GM23248 (cell line): ENCODE data around the gene ADCY5. TPM values are rescaled to one million over a fixed set of nuclear protein-coding genes. Genes with fewer than 3 reads are reported as not detected.

Source experiments
- DNase-seq: peaks from one replicate; pipeline ENCODE4 v3.0.0-alpha.2; 2015
- H2AFZ ChIP-seq: fragments of 200-600 bp; sonication (generic); 2 replicates; pipeline ENCODE4 v1.6.1; 2016; ENCODE audit warnings: antibody characterized with exemption
- H3F3A ChIP-seq: fragments of 200-600 bp; sonication (generic); 2 replicates; pipeline ENCODE4 v1.6.1; 2016; ENCODE audit warnings: mild to moderate bottlenecking, antibody characterized with exemption, mixed run types; ENCODE audit not compliant: insufficient read depth
- H3K27ac ChIP-seq: fragments of 200-600 bp; sonication (generic); 2 replicates; pipeline ENCODE4 v1.5.1; 2016; ENCODE audit warnings: mild to moderate bottlenecking
- H3K27me3 ChIP-seq: fragments of 200-600 bp; sonication (generic); replicated peaks from 2 replicates; pipeline ENCODE4 v1.6.1; 2016; ENCODE audit warnings: mild to moderate bottlenecking; ENCODE audit not compliant: insufficient read depth
- H3K36me3 ChIP-seq: fragments of 200-600 bp; sonication (generic); 2 replicates; pipeline ENCODE4 v1.6.1; 2016; ENCODE audit warnings: low read depth, mild to moderate bottlenecking
- H3K4me1 ChIP-seq: fragments of 200-600 bp; sonication (generic); 2 replicates; pipeline ENCODE4 v1.6.1; 2016; ENCODE audit warnings: mild to moderate bottlenecking; ENCODE audit not compliant: insufficient read depth
- H3K4me2 ChIP-seq: fragments of 200-600 bp; sonication (generic); one replicate; pipeline ENCODE4 v1.6.1; 2016; ENCODE audit warnings: mild to moderate bottlenecking; ENCODE audit not compliant: unreplicated experiment
- H3K4me3 ChIP-seq: fragments of 200-600 bp; sonication (generic); 2 replicates; pipeline ENCODE4 v1.5.1; 2016; ENCODE audit warnings: mild to moderate bottlenecking
- H3K79me2 ChIP-seq: fragments of 200-600 bp; sonication (generic); 2 replicates; pipeline ENCODE4 v1.6.1; 2016; ENCODE audit warnings: mild to moderate bottlenecking; ENCODE audit not compliant: insufficient read depth
- H3K9ac ChIP-seq: fragments of 200-600 bp; sonication (generic); 2 replicates; pipeline ENCODE4 v1.6.1; 2016; ENCODE audit warnings: mild to moderate bottlenecking
- H3K9me2 ChIP-seq: fragments of 200-600 bp; sonication (generic); 2 replicates; pipeline ENCODE4 v1.6.1; 2016; ENCODE audit warnings: mixed run types, mild to moderate bottlenecking, moderate library complexity; ENCODE audit not compliant: insufficient read depth
- H3K9me3 ChIP-seq: fragments of 200-600 bp; sonication (generic); one replicate; pipeline ENCODE4 v1.6.1; 2017; ENCODE audit warnings: low read depth
- H4K20me1 ChIP-seq: fragments of 200-600 bp; sonication (generic); 2 replicates; pipeline ENCODE4 v1.6.0; 2016; ENCODE audit not compliant: insufficient read depth
- EZH2 ChIP-seq: fragments of 200-600 bp; sonication (generic); IDR thresholded peaks from 2 replicates; pipeline ENCODE4 v1.6.1; 2018; ENCODE audit warnings: antibody characterized with exemption, mild to moderate bottlenecking; ENCODE audit not compliant: insufficient read depth, poor library complexity, severe bottlenecking
- EZH2phosphoT487 ChIP-seq: fragments of 200-600 bp; sonication (generic); IDR thresholded peaks from 2 replicates; pipeline ENCODE4 v1.6.1; 2018; ENCODE audit warnings: antibody characterized with exemption, moderate library complexity, mild to moderate bottlenecking, low read depth; ENCODE audit not compliant: insufficient read depth
- WGBS, 2 experiments: methylation state at CpG; one replicate each; pipeline ENCODE4 v1.1.6; 2015 to 2017; ENCODE audit warnings: low lambda C conversion rate in 2 of 2, low coverage in 1 of 2; ENCODE audit errors: missing lambda C conversion rate in 2 of 2; 5-methylcytosine and 5-hydroxymethylcytosine counted together
- in situ Hi-C: fragments of 300-500 bp; cut with MboI; formaldehyde crosslinking; loops from 2 replicates; pipeline ENCODE4 v1.15.0; 2020
- polyA plus RNA-seq: library from polyadenylated mRNA; unstranded; fragments of >200 nt; fragmentation: Nextera tagmentation; extraction: Ambion mirVana; gene quantifications from 2 replicates; pipeline ENCODE4 v1.2.1, GENCODE V29; 2016
- total RNA-seq: library from RNA; depleted of rRNA; stranded (reverse); fragments of >200 nt; shearing (Covaris generic); gene quantifications from 2 replicates; pipeline ENCODE4 v1.2.3, GENCODE V29; 2014

Gene ADCY5
- total and polyA plus RNA-seq, 2 experiments from 2014 or later: 0.09 to 1.2 TPM

- in situ Hi-C loops: no loop called here
- TF ChIP-seq EZH2phosphoT487 (no peak), EZH2 (no peak)
- no peak overlapping the region for H3K4me3 ChIP-seq
- H4K20me1 ChIP-seq: no peaks in the 10 kb centered on the region
- H3F3A ChIP-seq: no peaks in the 10 kb centered on the region
- no peaks in the 10 kb centered on the region for H3K9me2 ChIP-seq
- H3K4me2 ChIP-seq: no peak overlapping the region
- H3K36me3 ChIP-seq: no peaks in the 10 kb centered on the region
- WGBS, 2 experiments: 88 to 90% methylated on average over 18 of the region's 18 CpGs
- no peak for DNase-seq
- no peaks in the 10 kb centered on the region for H3K79me2 ChIP-seq
- H3K9ac ChIP-seq: no peak overlapping the region
- H2AFZ ChIP-seq: no peak overlapping the region
- H3K4me1 ChIP-seq: no peaks in the 10 kb centered on the region
- no peaks in the 10 kb centered on the region for H3K9me3 ChIP-seq
- H3K27ac ChIP-seq: no peak overlapping the region
- no peaks in the 10 kb centered on the region for H3K27me3 ChIP-seq
Measured at GRCh38 chr3:123284399-123285010, 164.4 kb downstream of the ADCY5 start.

- Histone ChIP-seq H3K9me2 (no peaks in the 10 kb centered on the region), H3K27me3 (no peaks in the 10 kb centered on the region), H3K36me3 (no peaks in the 10 kb centered on the region), H3F3A (no peaks in the 10 kb centered on the region), H2AFZ (no peak overlapping the region), H4K20me1 (no peaks in the 10 kb centered on the region), H3K4me3 (no peak overlapping the region), H3K27ac (no peak overlapping the region), H3K4me1 (no peaks in the 10 kb centered on the region), H3K4me2 (no peak overlapping the region), H3K9ac (no peak overlapping the region), H3K79me2 (no peaks in the 10 kb centered on the region), H3K9me3 (no peaks in the 10 kb centered on the region)
- WGBS, 2 experiments: 83 to 84% methylated on average over 17 of the region's 17 CpGs
- in situ Hi-C loops: no loop called here
- no peak for DNase-seq
- TF ChIP-seq EZH2 (no peak), EZH2phosphoT487 (no peak)
Measured at GRCh38 chr3:123283657-123284398, 165.1 kb downstream of the ADCY5 start.

GRCh38 chr3:123283074-123283473 is 165.8 kb downstream of the ADCY5 start:
- 80% methylated on average over 9 of the region's 9 CpGs for WGBS, 2 experiments
- Histone ChIP-seq H3K27me3 (no peaks in the 10 kb centered on the region), H3K4me3 (no peak overlapping the region), H3K4me2 (no peak overlapping the region), H3K9me2 (no peaks in the 10 kb centered on the region), H4K20me1 (no peaks in the 10 kb centered on the region), H3K9me3 (no peaks in the 10 kb centered on the region), H3K27ac (no peak overlapping the region), H3K9ac (no peak overlapping the region), H2AFZ (no peak overlapping the region), H3F3A (no peaks in the 10 kb centered on the region), H3K36me3 (no peaks in the 10 kb centered on the region), H3K79me2 (no peaks in the 10 kb centered on the region), H3K4me1 (no peaks in the 10 kb centered on the region)
- TF ChIP-seq EZH2phosphoT487: no peak
- no peak for TF ChIP-seq EZH2
- DNase-seq: no peak
- in situ Hi-C loops: no loop called here

- Histone ChIP-seq H3F3A (no peaks in the 10 kb centered on the region), H3K27ac (no peak overlapping the region), H3K9me2 (no peaks in the 10 kb centered on the region), H3K9me3 (no peaks in the 10 kb centered on the region), H3K27me3 (no peaks in the 10 kb centered on the region), H3K36me3 (no peaks in the 10 kb centered on the region), H3K4me1 (no peaks in the 10 kb centered on the region), H3K79me2 (no peaks in the 10 kb centered on the region), H3K4me2 (no peak overlapping the region), H3K9ac (no peak overlapping the region), H2AFZ (no peak overlapping the region), H4K20me1 (no peaks in the 10 kb centered on the region), H3K4me3 (no peak overlapping the region)
- 79 to 80% methylated on average over 8 of the region's 8 CpGs for WGBS, 2 experiments
- TF ChIP-seq EZH2phosphoT487 (no peak), EZH2 (no peak)
- no peak for DNase-seq
- in situ Hi-C loops: no loop called here
Measured at GRCh38 chr3:123282461-123282860, 166.4 kb downstream of the ADCY5 start.
